Gastrocnemius medialis (tissue), 4 donors: Measurements from ENCODE around the gene GOLGA6A. TPM values are rescaled to one million over a fixed set of nuclear protein-coding genes. Genes with fewer than 3 reads are reported as not detected.

ENCODE experiments used
- ATAC-seq, 2 donors: fragments of 150-250 bp; one replicate each; pipeline ENCODE4 v1.9.1; 2016
- DNase-seq, 2 donors: peaks; one replicate each; pipeline ENCODE4 v3.0.0-alpha.2; 2019
- H3K27ac ChIP-seq, 4 donors: fragments of 200-600 bp; sonication (generic); 1 replicate in 1 of 4; 2 replicates in 3 of 4; pipeline ENCODE4 v1.5.1; 2016 to 2018; ENCODE audit warnings: mild to moderate bottlenecking in 2 of 4, moderate library complexity in 1 of 4
- H3K27me3 ChIP-seq, 3 donors: fragments of 200-600 bp; sonication (generic) in 2 of 3; 1 replicate in 1 of 3; 2 replicates in 2 of 3; pipeline versions ENCODE4 v1.5.1 to v1.6.0; 2016 to 2019; ENCODE audit warnings: mild to moderate bottlenecking in 1 of 3, moderate library complexity in 1 of 3
- H3K36me3 ChIP-seq, 2 donors: fragments of 200-600 bp; sonication (generic) in 1 of 2; one replicate each; pipeline ENCODE4 v1.5.1; 2017 to 2018
- H3K4me1 ChIP-seq, 2 donors: fragments of 200-600 bp; sonication (generic) in 1 of 2; one replicate each; pipeline ENCODE4 v1.5.1; 2016 to 2017; ENCODE audit warnings: mild to moderate bottlenecking in 2 of 2
- H3K4me3 ChIP-seq, 4 donors: fragments of 200-600 bp; sonication (generic) in 3 of 4; 1 replicate in 1 of 4; 2 replicates in 3 of 4; pipeline ENCODE4 v1.5.1; 2016 to 2019; ENCODE audit warnings: mild to moderate bottlenecking in 2 of 4
- H3K9me3 ChIP-seq, 3 donors: fragments of 200-600 bp; sonication (generic) in 2 of 3; 1 replicate in 1 of 3; 2 replicates in 2 of 3; pipeline ENCODE4 v1.5.1; 2016 to 2019
- POLR2A ChIP-seq, 2 donors: fragments of 450-650 bp; IDR thresholded peaks; one replicate each; pipeline ENCODE4 v1.6.1; 2017; ENCODE audit warnings: antibody characterized with exemption in 2 of 2, mild to moderate bottlenecking in 2 of 2, moderate library complexity in 2 of 2
- in situ Hi-C, 4 donors: fragments of 200-750 bp; cut with MboI; loops; one replicate each; pipeline versions ENCODE4 v1.15.0 to v1.8.0; 2017; ENCODE audit warnings: low sequenced_read_pairs in 4 of 4
- intact Hi-C: fragments of 100-400 bp; cut with DNase I; formaldehyde crosslinking; loops from one replicate; pipeline ENCODE4 v1.15.1; 2023; ENCODE audit warnings: low total_unique reads
- total RNA-seq, 4 donors: library from RNA; depleted of rRNA; stranded (reverse); fragments of >200 nt; gene quantifications; one replicate each; pipeline versions ENCODE4 v1.1.0 to v1.2.3, GENCODE V29; 2016
- TF ChIP-seq, protein P1 (sequence below), 5 experiments: fragments of 450-650 bp in 3 of 5; fragments of 200-600 bp in 2 of 5; sonication (generic) in 2 of 5; IDR thresholded peaks in 4 of 5; conservative IDR thresholded peaks in 1 of 5; 1 replicate in 4 of 5; 2 replicates in 1 of 5; pipeline ENCODE4 v1.5.1; 2016 to 2019; ENCODE audit warnings: antibody characterized with exemption in 5 of 5, mild to moderate bottlenecking in 3 of 5, moderate library complexity in 3 of 5

GOLGA6A gene
- total RNA-seq, 4 donors from 2014 or later, result 0.10 to 0.83 TPM; not detected in 2

DNA sequence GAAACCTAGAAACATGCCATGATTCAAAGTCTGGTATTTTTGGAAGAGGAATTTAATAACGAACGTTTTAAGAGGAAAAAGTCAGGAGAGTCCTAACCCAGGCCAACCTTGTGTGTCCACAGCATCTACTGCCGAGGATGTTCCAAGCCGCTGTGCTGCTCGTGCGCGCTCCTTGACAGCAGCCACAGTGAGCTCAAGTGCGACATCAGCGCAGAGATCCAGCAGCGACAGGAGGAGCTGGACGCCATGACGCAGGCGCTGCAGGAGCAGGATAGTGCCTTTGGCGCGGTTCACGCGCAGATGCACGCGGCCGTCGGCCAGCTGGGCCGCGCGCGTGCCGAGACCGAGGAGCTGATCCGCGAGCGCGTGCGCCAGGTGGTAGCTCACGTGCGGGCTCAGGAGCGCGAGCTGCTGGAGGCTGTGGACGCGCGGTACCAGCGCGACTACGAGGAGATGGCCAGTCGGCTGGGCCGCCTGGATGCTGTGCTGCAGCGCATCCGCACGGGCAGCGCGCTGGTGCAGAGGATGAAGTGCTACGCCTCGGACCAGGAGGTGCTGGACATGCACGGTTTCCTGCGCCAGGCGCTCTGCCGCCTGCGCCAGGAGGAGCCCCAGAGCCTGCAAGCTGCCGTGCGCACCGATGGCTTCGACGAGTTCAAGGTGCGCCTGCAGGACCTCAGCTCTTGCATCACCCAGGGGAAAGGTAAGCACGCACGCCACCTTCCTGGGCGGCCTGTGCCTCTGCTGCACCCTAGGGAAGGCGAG is 59.5 kb downstream of the GOLGA6A start:
- Histone ChIP-seq H3K36me3 (peaks cover 0 to 41% of the 10 kb centered on the region in 2 donors), H3K27ac (no peak overlapping the region), H3K9me3 (no peaks in the 10 kb centered on the region), H3K27me3 (no peaks in the 10 kb centered on the region), H3K4me1 (peaks cover 16 to 17% of the 10 kb centered on the region in 2 donors), H3K4me3 (no peak overlapping the region)
- TF ChIP-seq POLR2A (IDR thresholded peaks at IDR 0.05), result no peak
- TF ChIP-seq, protein P1, sequence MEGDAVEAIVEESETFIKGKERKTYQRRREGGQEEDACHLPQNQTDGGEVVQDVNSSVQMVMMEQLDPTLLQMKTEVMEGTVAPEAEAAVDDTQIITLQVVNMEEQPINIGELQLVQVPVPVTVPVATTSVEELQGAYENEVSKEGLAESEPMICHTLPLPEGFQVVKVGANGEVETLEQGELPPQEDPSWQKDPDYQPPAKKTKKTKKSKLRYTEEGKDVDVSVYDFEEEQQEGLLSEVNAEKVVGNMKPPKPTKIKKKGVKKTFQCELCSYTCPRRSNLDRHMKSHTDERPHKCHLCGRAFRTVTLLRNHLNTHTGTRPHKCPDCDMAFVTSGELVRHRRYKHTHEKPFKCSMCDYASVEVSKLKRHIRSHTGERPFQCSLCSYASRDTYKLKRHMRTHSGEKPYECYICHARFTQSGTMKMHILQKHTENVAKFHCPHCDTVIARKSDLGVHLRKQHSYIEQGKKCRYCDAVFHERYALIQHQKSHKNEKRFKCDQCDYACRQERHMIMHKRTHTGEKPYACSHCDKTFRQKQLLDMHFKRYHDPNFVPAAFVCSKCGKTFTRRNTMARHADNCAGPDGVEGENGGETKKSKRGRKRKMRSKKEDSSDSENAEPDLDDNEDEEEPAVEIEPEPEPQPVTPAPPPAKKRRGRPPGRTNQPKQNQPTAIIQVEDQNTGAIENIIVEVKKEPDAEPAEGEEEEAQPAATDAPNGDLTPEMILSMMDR (IDR thresholded peaks at IDR 0.05 in 4 of 5, conservative IDR thresholded peaks at IDR 0.05 in 1 of 5), result no peak
- DNase-seq (no peak), ATAC-seq (no peak)
- intact Hi-C loops, result no loop called here
- in situ Hi-C loops, result no loop called here

Other genes with a start within 250 kb of the GOLGA6A start
- gene TBC1D21, start 209.0 kb downstream of the GOLGA6A start, total RNA-seq, result not detected
- 10 to 100 TPM in 1 of 4 donors, 1 to 10 TPM in 3; 4.9 to 11.2 (median 5.7) TPM for gene LOXL1, start 156.1 kb downstream of the GOLGA6A start, total RNA-seq
- gene STOML1, start 90.3 kb downstream of the GOLGA6A start, total RNA-seq, result 10 to 100 TPM; 15.2 to 28.8 (median 16.9) TPM
- gene PML, start 87.8 kb downstream of the GOLGA6A start, total RNA-seq, result 10 to 100 TPM; 17.3 to 42.1 (median 21.2) TPM
- 1 to 10 TPM in 3 of 4 donors, under 1 TPM in 1; 0.62 to 3.9 (median 2.0) TPM for gene ISLR2, start 48.0 kb upstream of the GOLGA6A start, total RNA-seq
- gene ISLR, start 91.2 kb upstream of the GOLGA6A start, total RNA-seq, result 10 to 100 TPM in 3 of 4 donors, 1 to 10 TPM in 1; 5.9 to 29.4 (median 25.9) TPM
- gene STRA6, start 120.2 kb upstream of the GOLGA6A start, total RNA-seq, result not detected
- gene CCDC33, start 153.8 kb upstream of the GOLGA6A start, total RNA-seq, result not detected